Tibial artery (tissue), 4 donors: ENCODE measurements around the gene NEGR1.

Experiments used
- DNase-seq, 2 donors: peaks; one replicate each; pipeline ENCODE4 v3.0.0-alpha.2; 2019
- H3K27ac ChIP-seq, 2 donors: fragments of 200-600 bp; sonication (generic) in 1 of 2; 1 replicate in 1 of 2; 2 replicates in 1 of 2; pipeline ENCODE4 v1.5.1; 2018 to 2019; ENCODE audit warnings: mild to moderate bottlenecking in 1 of 2
- H3K27me3 ChIP-seq, 2 donors: fragments of 200-600 bp; sonication (generic) in 1 of 2; one replicate each; pipeline versions ENCODE4 v1.5.1 to v1.6.0; 2016 to 2019
- H3K36me3 ChIP-seq, 3 donors: fragments of 200-600 bp; sonication (generic) in 2 of 3; one replicate each; pipeline ENCODE4 v1.5.1; 2016 to 2019; ENCODE audit warnings: mild to moderate bottlenecking in 2 of 3
- H3K4me1 ChIP-seq, 4 donors: fragments of 200-600 bp; sonication (generic) in 2 of 4; 1 replicate in 3 of 4; 2 replicates in 1 of 4; pipeline ENCODE4 v1.5.1; 2016 to 2019
- H3K4me3 ChIP-seq, 2 donors: fragments of 200-600 bp; sonication (generic) in 1 of 2; 1 replicate in 1 of 2; 2 replicates in 1 of 2; pipeline ENCODE4 v1.5.1; 2018 to 2019; ENCODE audit warnings: mild to moderate bottlenecking in 2 of 2
- H3K9me3 ChIP-seq, 3 donors: fragments of 200-600 bp; sonication (generic) in 1 of 3; one replicate each; pipeline ENCODE4 v1.5.1; 2016 to 2019
- intact Hi-C: fragments of 100-400 bp; cut with DNase I; formaldehyde crosslinking; loops from one replicate; pipeline ENCODE4 v1.15.0; 2023; ENCODE audit warnings: low total_unique reads
- TF ChIP-seq, protein P1 (sequence below), 2 experiments: fragments of 200-600 bp in 1 of 2; fragments of 450-650 bp in 1 of 2; IDR thresholded peaks; one replicate each; pipeline ENCODE4 v1.5.1; 2017 to 2019; ENCODE audit warnings: antibody characterized with exemption in 2 of 2, mild to moderate bottlenecking in 1 of 2, moderate library complexity in 1 of 2

NEGR1 gene

DNA sequence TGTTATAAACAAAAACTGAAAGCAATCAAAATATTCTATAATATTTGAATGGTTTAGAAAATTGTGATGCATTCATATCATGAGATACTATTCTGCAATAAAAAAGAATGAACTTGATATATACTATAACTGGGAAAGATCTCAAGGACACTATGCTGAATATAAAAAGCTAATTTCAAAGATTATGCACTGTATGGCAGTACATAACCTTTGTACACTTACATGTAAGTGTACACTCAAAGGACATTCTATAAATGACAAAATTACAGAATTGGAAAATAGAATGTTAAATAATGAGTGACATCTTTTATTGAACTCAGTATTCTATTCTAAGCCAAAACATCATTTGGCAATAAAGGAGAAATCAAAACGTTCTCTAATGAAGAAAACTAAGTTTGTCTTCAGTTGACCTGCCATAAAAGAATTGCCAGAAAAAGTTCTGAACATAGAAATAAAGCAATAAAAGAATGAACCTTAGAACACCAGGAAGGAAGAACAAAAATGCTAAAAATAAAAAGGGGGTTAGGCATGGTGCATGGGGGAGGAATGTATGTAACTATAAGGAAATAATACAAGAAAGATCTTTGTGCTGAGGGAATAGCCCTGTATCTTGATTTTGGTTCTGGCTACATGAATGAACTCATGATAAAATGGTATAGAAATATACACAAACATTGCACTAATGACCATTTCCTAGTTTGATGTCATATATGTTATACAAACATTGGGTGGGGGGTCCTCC, 519.7 kb downstream of the NEGR1 start:
- no peak overlapping the region for H3K27ac ChIP-seq
- no peaks in the 10 kb centered on the region for H3K9me3 ChIP-seq
- intact Hi-C loops: no loop called here
- no peaks in the 10 kb centered on the region for H3K27me3 ChIP-seq
- no peak overlapping the region for H3K4me3 ChIP-seq
- H3K36me3 ChIP-seq: no peaks in the 10 kb centered on the region
- no peak for DNase-seq
- no peaks in the 10 kb centered on the region for H3K4me1 ChIP-seq
- TF ChIP-seq, protein P1, sequence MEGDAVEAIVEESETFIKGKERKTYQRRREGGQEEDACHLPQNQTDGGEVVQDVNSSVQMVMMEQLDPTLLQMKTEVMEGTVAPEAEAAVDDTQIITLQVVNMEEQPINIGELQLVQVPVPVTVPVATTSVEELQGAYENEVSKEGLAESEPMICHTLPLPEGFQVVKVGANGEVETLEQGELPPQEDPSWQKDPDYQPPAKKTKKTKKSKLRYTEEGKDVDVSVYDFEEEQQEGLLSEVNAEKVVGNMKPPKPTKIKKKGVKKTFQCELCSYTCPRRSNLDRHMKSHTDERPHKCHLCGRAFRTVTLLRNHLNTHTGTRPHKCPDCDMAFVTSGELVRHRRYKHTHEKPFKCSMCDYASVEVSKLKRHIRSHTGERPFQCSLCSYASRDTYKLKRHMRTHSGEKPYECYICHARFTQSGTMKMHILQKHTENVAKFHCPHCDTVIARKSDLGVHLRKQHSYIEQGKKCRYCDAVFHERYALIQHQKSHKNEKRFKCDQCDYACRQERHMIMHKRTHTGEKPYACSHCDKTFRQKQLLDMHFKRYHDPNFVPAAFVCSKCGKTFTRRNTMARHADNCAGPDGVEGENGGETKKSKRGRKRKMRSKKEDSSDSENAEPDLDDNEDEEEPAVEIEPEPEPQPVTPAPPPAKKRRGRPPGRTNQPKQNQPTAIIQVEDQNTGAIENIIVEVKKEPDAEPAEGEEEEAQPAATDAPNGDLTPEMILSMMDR (IDR thresholded peaks at IDR 0.05): no peak

DNA sequence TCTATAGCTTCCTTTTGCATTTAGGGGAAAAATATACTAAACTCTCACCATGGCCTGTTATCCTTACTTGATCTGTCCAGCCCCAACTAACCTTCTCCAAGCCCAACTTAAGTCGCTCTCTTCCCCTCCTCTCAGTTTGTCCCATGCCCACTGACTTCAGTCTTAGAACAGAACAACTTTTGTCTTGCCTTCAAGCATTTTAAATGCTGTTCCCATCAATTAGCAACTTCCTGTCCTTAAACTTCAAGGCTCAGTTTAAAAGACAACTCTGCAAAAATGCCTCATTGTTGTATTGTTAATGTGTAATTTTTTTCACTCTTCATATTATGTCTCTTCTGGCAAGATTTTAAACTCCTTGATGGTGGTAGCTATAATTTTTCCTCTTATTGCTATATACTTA, 526.9 kb downstream of the NEGR1 start:
- TF ChIP-seq, protein P1 (IDR thresholded peaks at IDR 0.05): no peak
- Histone ChIP-seq H3K27ac (no peak overlapping the region), H3K4me3 (no peak overlapping the region), H3K36me3 (no peaks in the 10 kb centered on the region), H3K4me1 (no peaks in the 10 kb centered on the region), H3K27me3 (no peaks in the 10 kb centered on the region), H3K9me3 (no peaks in the 10 kb centered on the region)
- DNase-seq: no peak
- intact Hi-C loops: no loop called here

DNA sequence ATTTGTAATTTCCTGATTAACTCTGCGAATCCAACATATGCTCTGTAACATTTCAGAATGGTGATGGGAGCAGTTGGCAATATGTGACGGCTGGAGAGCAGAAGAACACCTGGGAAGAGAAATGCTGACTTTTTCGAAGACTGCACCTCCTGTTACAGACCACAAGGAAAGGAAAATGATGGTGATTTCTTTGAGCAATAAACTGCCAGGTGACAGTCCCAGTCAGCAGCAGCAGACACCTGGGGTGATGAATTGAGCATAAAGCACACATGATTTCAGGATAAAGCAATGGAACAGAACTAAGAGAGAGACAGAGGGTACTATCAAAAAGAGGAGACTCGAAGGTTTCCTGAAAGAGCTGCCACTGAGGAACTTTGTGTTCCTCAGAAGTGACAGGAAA, 528.6 kb downstream of the NEGR1 start:
- TF ChIP-seq, protein P1 (IDR thresholded peaks at IDR 0.05): no peak
- no peaks in the 10 kb centered on the region for H3K36me3 ChIP-seq
- H3K9me3 ChIP-seq: no peaks in the 10 kb centered on the region
- no peaks in the 10 kb centered on the region for H3K4me1 ChIP-seq
- H3K27me3 ChIP-seq: no peaks in the 10 kb centered on the region
- intact Hi-C loops: no loop called here
- no peak overlapping the region for H3K4me3 ChIP-seq
- DNase-seq: no peak
- no peak overlapping the region for H3K27ac ChIP-seq

DNA sequence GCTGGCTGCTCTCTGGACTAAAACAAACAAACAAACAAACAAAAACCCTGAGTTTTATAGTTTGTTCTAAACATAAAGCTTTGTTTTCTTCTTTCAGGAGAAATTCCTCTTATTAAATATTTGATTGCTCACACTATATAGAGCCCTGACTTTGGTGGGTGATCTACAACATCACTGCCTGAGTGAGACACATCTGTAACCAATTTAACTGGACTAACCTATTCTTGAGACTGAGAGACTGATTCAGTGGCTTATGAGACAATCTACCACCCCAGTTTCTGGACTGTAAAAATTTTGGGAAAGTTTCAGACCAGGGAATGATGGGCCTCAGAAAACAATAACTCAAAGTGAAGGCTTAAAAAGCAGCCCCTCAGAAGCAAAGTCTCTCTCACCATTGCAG, 537.0 kb downstream of the NEGR1 start:
- TF ChIP-seq, protein P1 (IDR thresholded peaks at IDR 0.05): no peak
- no peaks in the 10 kb centered on the region for H3K36me3 ChIP-seq
- H3K27ac ChIP-seq: no peak overlapping the region
- no peaks in the 10 kb centered on the region for H3K4me1 ChIP-seq
- intact Hi-C loops: no loop called here
- H3K9me3 ChIP-seq: no peaks in the 10 kb centered on the region
- H3K4me3 ChIP-seq: no peak overlapping the region
- H3K27me3 ChIP-seq: no peaks in the 10 kb centered on the region
- DNase-seq: no peak

DNA sequence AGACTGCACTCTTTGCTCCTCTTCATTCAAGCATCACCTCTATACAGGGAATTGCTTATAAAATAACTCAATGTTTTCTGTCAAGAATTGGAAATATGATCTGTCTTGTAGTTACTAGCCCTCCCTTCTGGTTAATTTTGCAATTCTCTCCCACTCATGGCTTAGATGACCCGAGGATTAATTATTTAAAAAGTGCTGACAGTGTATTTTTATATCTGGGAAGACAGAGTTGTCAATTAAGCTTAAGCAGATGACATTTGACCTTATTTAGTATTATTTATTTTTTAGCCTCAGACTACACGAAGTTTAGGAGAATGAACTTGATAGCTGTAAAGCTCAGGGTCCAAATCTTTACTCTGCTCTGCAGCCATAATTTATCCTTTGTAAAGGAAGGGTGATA, 538.5 kb downstream of the NEGR1 start:
- intact Hi-C loops: no loop called here
- H3K9me3 ChIP-seq: no peaks in the 10 kb centered on the region
- H3K4me3 ChIP-seq: no peak overlapping the region
- TF ChIP-seq, protein P1 (IDR thresholded peaks at IDR 0.05): no peak
- no peak for DNase-seq
- no peak overlapping the region for H3K27ac ChIP-seq
- no peaks in the 10 kb centered on the region for H3K4me1 ChIP-seq
- no peaks in the 10 kb centered on the region for H3K36me3 ChIP-seq
- no peaks in the 10 kb centered on the region for H3K27me3 ChIP-seq

DNA sequence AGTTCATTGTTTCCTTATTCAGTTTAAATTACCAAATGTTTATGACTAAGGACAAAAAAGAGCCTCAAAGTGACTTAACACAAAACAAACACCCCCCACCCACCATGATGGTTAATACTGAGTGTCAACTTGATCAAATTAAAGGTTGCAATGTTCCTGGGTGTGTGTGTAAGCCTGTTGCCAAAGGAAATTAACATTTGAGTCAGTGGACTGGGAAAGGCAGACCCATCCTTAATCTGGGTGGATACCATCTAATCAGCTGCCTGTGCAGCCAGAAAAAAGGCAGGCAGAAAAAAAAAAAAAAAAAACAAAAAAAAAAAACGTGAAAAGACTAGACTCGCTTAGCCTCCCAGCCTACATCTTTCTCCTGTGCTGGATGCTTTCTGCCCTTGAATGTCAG, 543.4 kb downstream of the NEGR1 start:
- Histone ChIP-seq H3K36me3 (no peaks in the 10 kb centered on the region), H3K9me3 (no peaks in the 10 kb centered on the region), H3K4me1 (no peaks in the 10 kb centered on the region), H3K27ac (no peak overlapping the region), H3K4me3 (no peak overlapping the region), H3K27me3 (no peaks in the 10 kb centered on the region)
- intact Hi-C loops: no loop called here
- DNase-seq: no peak
- TF ChIP-seq, protein P1 (IDR thresholded peaks at IDR 0.05): no peak
